Stimulated activated CD8-positive, alpha-beta memory T cell treated with anti-CD3 and anti-CD28 coated beads, Interleukin-7, amount 100 ng/mL, for 48 hours (primary cell): ENCODE results near the gene GP9.
"Not testable (repeated sequence)": the region's sequence is repeated elsewhere in the genome, so short reads cannot be mapped to it uniquely, and the experiment has no call there.

Experiments
- DNase-seq, 2 donors: peaks; one replicate each; pipeline ENCODE4 v3.0.0-alpha.2; 2020; ENCODE audit warnings: low read depth in 1 of 2; ENCODE audit errors: extremely low read depth in 1 of 2

GP9 gene

DNA sequence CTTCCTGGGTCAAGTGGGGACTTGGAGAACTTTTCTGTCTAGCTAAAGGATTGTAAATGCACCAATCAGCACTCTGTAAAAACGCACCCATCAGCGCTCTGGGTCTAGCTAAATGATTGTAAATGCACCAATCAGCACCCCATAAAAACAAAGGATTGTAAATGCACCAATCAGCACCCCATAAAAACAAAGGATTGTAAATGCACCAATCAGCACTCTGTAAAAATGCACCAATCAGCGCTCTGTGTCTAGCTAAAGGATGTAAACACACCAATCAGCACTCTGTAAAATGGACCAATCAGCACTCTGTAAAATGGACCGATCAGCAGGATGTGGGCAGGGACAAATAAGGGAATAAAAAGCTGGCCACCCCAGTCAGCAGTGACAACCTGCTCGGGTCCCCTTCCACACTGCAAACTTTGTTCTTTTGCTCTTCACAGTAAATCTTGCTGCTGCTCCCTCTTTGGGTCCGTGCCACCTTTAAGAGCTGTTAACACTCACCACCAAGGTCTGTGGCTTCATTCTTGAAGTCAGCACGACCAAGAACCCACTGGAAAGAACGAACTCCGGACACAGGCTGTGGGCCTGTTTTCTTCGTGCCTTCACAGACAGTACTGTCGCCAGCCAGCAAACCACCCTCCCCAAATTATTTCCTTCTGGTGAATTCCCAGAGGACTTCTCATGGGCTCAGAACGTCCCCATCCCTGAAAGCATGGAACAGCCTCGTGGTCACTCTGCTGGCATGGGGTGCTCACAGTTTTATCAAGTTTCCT lies 8.9 kb downstream of the GP9 start:
- DNase-seq = not testable (repeated sequence)

DNA sequence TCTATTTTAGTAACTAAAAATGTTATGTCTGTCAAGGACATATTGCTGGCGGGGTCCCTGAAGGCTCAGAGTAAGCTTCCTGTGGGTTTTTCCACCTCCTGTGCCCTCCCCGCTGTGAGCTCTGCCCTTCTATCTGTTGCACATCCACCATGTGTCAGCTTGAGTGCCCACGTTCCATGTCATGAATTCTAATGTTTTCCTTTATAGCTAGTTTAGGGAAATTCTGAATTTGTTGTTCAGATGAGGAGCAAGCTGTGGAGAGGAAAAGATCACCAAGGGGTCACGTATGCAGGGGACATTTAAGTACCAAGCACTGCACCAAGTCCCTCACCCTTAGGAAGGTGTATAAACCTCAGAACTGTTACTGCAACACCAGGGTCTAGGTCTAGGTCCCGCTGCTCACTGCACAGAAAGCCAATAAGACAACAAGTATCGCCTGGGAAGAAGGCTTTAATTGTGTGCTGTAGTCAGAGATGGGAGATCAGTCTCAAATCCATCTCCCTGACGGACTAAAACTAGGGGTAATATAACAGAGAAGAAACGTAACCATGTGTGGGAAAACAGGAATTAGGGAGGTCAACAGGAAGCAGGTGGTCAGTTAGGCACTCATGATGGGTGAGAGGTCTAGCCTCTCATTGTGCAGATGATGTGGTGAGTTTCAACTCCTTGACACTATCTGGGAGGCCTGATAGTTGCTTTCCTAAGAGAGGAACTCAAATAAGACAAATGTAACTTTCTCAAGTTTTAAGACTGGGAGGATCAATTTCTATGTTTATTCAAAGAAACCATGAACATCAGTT lies 9.7 kb downstream of the GP9 start:
- DNase-seq = no peak

- no peak for DNase-seq
These were observed 16.6 kb downstream of the GP9 start for GRCh38 chr3:129077222-129077621.

DNA sequence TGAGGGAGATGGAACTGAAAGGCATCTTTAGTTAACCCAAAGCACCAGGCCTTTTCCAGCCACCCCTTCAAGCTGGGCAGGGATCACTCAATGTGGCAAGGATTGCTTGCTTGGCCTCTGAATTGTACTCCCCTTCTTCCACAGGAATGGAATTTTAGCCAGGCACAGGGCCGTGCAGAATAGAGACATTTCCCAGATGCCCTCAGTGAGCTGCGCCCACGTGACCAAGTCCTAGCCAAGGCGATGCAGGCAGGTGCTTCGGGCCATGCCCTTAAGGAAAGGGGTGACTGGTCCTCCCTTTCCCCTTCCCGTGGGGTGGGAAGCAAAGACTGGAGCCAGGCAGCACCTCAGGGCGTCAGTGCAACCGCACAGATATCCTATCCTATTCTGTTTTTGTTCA lies 17.9 kb downstream of the GP9 start:
- no peak for DNase-seq

DNA sequence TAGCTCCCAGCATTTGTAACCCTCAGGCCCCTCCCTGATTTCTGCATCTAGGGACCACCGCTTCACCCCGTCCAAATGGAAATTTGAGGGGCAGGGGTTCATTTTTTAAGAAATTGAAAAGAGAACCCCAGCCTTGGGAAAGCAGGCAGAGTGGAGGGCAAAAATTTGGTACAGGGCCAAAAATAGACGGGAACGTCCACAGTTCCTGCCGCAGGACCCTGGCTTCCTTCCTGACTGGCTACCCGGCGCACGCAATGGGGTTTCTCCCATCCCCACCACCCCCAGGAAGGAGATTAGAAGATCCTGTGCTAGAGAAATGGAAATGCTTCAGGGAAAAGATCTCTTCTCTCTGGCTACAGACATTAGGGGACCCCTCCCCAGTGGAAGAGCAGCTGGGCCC lies 20.9 kb downstream of the GP9 start:
- DNase-seq = no peak

DNA sequence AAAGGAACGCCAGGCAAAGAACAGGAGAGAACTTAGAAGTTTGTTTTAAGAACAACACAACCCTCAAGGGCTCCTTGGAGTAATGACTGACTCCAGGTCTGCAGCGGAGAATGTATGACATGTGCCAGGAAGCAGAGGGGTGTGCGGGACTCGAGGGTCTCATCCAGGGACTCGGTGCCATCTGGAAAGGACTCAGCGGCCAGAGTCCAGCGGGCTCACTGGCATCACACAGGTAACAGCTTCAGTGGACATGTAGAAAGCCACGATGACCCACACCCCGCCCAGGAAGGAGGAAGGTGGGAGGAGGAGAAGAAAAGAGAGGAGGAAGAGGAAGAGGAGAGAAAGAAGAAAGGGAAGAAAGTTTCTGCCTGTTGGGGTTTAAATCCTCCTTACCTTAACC lies 21.4 kb downstream of the GP9 start:
- no peak for DNase-seq

DNA sequence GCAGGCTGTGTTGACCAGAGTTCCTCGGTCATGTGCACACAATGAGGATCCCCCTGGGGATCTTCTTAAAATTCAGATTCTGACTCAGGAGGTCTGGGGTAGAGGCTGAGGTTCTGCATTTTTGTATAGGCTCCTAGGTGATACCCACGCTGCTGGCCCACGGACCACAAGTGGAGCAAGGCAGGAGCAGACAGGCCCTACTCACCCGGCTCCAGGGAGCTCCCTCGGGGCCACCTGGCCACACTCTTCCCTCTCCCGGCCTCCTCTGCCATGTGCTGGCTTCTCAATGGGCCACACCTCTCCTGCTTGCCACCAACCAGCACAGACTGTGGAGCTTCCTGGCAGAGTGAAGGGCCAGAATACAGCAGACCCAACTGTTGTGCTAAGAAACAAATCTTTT lies 23.9 kb downstream of the GP9 start:
- DNase-seq = no peak

GRCh38 chr3:129085165-129085715 lies 24.7 kb downstream of the GP9 start:
- DNase-seq = no peak

GRCh38 chr3:129085818-129086217 lies 25.2 kb downstream of the GP9 start:
- no peak for DNase-seq

DNA sequence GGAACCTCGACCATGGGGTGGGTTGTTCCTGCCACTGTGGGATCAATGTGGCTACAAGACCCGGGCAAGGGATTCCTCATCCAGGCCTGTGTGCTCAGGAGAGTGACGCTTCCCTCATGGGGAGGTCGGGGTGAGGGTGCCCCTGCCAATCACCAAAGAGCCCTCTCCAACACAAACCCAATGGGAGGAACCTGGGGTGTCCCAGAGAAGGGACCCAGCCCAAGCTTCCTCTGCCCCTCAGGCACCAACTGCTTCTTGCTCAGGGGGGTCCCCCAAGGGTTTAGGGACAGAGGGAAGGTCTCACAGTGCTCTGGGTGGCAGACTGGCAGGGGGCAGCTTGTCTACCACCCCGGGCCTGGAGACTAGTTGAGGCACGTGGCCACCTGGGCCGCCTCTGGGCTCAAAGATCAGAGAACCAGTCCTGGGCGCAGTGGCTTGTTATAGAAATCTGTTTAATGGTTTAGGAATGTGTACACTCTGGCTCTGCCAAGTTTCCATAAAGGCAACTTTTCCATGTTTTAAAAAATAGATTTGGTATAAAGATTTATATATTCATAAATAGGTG lies 26.6 kb downstream of the GP9 start:
- DNase-seq = no peak

DNA sequence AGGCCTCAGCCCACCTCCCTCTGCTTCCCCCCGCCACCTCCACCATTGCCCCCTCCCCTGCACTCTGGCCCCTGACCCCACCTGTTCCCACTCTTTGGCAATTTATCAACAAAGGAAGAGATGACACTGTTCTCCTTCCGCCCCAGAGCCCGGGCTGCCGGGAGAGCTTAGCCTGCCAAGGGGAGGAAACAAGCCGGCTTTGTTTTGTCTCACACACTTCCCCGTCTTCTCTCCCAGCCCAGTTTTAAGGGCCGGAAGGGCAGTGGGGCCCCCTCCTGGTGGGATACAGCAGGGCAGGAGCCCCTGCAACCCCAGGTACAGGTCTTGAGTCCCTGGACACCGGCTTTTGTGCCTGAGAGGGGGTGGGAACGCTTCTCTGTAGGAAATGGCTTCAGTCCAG lies 27.3 kb downstream of the GP9 start:
- DNase-seq = not testable (repeated sequence)

- not testable (repeated sequence) for DNase-seq
These were observed 27.7 kb downstream of the GP9 start for GRCh38 chr3:129088312-129088711.

- DNase-seq = no peak
These were observed 34.7 kb downstream of the GP9 start for GRCh38 chr3:129095285-129095684.

DNA sequence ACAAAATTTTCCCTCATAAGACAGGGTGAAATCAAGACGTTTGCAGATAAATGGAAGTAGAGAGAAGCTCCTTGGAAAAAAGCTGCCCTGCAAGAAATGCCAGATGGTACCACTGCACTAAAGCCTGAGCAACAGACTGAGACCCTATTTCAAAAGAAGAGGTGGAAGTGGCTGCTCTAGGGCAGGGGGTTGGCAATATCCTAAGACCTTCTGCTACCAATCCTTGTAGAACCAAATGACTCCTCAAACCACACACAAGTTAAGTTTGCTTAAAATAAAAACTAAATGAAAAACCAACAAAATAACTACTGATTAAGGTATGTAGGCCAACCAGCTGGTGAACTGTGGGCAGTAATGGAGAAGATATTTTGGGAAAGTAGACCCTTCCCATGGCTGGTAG lies 39.7 kb downstream of the GP9 start:
- no peak for DNase-seq

- DNase-seq = no peak
These were observed 41.0 kb downstream of the GP9 start for GRCh38 chr3:129101370-129102138.

DNA sequence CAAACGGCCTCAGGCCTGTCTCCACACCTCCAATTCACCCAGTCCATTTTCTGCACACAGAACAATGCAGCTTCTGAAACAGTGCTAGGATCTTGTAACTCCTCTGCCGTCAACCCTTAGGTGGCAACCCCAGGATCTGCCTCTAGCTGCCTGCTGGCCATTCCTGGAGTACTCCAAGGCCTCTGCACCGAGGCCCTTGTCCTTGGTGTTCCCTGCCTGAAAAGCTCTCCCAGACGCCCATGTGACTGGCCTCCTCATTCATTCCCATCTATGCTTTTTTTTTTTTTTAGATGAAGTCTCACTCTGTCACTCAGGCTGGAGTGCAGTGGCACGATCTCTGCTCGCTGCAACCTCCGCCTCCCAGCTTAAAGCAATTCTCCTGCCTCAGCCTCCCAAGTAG lies 42.7 kb downstream of the GP9 start:
- no peak for DNase-seq

DNA sequence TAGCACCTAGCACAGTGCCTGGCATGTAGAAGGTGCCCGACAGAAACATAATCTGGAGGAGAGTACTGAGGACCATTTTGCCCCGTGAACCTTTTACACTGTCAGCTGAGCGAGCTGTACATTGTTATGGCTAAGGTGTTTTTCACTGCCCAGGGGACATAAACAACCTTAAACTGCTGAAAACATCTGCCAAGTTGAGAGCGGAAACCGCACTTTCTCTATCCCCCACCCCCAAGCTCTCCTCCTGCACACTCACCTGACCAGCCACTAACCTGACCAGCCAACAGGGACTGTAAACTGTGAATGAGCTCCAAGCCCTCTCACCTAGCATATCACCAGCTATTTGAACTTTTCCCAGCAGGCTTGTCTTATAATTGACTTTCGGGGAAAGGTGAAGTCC lies 43.5 kb downstream of the GP9 start:
- DNase-seq = no peak

DNA sequence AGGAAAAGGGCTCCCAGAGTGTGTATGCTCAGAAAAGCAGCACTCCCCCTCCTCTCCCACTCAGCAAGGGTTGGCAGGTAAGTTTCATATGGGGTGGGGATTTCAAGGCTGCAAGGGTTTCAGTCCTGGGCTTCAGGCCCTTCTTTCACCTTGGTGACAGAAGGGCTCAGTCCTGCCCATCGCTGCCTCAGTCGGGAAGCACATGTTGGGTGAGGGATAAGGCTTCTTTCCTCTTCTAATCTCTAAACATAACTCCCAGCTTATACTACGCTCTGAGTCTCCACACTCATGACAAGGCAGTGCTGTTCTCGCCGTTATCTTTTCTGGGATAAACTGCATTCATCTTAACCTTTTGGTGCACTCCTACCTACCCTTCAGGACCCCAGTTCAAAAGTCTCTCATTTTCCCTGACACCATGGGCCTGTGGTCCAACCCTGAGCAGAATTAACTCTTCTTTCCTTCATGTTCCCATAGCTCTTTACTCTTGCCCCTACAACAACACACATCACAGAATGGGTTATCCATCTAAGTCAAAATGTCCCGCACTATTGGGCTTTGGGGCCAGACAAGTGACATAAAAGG lies 44.0 kb downstream of the GP9 start:
- no peak for DNase-seq

DNA sequence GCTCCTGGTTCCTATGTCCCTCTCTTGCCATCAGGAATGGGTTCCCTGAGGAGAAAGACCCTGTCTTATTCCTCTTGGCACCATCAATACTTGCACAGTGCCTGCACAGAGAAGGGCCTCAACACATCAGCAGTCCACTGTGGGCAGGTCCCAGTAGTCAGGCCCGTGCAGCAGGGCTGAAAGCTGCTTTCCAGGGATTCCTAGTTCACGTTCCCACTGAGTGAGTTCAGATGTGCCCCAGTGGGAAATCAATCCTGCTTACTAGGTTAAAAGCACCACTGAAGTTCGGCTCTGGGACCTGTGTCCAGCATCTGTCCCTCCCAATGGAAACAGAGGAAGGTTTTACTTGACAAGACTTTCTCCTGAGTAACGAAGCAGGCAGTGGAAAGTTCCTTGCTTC lies 45.3 kb downstream of the GP9 start:
- DNase-seq = no peak

- no peak for DNase-seq
These were observed 45.7 kb downstream of the GP9 start for GRCh38 chr3:129106320-129106719.
